T-helper 1 cell (primary cell): ENCODE results near the gene RPS6KC1.
A peak's percentile ranks its signal among the peaks of the same experiment; 100 is the strongest.

Experiments
- DNase-seq, 5 donors: peaks; one replicate each; pipeline ENCODE4 v3.0.0-alpha.2; 2012 to 2020

The RPS6KC1 gene

DNA sequence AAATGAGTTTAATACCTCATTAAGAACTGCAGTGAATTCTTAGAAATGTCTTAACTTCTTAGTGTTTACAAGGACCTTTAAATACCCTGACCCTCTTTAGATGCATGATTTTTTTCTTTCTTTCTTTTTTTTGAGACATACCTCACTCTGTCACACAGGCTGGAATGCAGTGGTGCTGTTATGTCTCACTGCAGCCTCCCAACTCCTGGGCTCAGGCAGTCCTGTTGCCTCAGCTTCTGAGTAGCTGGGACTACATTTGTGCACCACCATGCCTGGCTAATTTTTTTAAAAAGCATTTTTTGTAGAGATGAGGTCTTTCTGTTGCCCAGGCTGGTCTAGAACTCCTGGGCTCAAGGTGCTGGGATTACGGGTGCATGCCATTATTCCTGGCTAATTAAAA lies 191.8 kb downstream of the RPS6KC1 start:
- DNase-seq: no peak

GRCh38 chr1:213244664-213245091 lies 193.6 kb downstream of the RPS6KC1 start:
- DNase-seq: peak in 2 of 5 donors; percentile 2 to 25

DNA sequence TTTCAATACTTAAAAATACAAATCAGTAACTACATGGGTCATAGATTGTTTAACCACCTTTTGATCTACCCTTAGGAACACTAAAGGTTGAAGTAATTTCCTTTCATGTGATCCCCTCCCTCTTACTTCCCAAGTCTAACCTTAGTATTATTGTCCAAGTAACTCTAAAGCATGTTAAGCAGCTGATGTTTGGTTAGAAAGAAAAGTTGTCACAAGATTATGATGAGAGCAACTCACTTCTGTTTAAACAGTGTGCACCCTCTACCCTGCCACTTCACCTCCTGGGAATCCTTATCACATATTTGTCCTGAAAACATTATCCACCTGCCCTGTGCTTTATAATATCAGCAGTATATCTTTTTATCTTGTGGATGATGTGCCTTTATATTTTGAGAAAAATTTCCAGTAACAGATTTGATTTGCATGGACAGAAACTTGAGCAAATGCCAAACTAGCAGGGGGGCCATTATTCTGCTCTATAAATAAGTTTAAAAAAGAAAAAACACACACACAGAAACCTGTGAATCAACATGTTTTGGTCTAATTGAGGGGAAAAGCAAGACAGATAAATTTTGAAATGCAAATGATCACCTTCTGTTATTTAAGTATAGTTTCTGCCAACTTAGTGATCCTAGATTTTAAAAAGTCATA lies 194.3 kb downstream of the RPS6KC1 start:
- DNase-seq: no peak

DNA sequence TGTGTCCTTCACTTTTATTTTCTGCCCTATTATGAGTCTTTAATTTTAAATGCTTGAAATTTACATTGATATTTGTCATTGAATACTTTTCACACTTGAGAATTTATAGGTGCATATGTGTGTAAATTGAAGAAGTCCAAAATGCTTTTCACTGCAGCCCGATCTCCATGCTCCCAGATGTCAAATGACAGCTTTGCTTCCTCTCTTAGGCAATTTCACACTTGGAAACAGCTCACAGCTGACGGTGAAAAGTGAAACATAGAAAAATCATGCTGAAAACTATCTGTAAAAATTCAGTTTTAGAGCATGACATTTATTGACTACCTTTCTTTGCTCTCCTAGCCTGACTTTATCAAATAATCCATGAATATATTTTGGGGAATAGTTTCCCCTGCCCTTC lies 196.0 kb downstream of the RPS6KC1 start:
- DNase-seq: no peak

GRCh38 chr1:213249395-213249794 lies 198.4 kb downstream of the RPS6KC1 start:
- DNase-seq: no peak

- no peak for DNase-seq
These were observed 199.0 kb downstream of the RPS6KC1 start for GRCh38 chr1:213250041-213250440.

DNA sequence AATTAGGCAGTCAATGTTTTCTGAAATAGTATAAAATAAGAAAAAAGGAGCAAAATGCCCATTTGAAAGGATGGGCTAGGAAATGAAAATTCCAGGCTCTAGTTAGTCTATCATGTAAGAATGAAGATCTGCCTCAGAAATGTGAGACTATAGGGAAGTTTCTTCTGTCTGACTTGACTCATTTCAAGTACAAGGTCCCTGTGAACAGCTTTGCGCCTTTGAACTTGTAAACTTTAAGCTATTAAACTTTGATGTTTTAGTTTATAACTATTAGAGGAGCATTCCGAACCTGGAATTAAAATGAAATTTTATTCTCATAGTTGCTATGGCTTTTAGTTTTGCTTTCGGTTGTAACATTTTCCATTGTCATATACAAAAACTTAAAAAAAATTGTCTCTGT lies 199.4 kb downstream of the RPS6KC1 start:
- DNase-seq: no peak

GRCh38 chr1:213251972-213252371 lies 200.9 kb downstream of the RPS6KC1 start:
- no peak for DNase-seq

DNA sequence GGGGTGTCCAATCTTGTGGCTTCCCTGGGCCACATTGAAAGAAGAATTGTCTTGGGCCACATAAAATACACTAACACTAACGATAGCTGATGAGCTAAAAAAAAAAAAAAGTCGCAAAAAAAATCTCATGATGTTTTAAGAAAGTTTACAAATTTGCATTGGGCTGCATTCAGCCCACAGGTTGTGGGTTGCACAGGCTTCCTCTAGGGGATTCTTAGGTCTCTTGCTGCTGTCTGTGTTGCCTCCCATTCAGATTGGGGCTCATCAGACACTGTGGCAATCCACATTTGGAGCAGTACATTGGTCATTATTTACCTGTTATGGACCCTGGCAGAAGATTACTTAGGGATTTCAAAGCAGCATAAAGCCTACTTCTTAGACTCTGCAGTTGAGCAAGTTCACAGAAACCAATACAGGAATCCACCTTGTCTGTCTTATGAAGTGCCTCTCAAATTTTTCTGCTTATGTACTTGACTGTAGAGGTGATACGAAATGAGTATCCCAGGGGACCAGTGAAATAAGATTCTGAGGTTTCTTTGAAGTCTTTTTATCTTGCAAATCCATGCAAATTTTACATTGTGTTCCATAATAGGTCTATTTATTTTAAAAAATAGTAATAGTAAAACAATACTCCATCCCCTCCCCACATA lies 205.5 kb downstream of the RPS6KC1 start:
- DNase-seq: no peak

DNA sequence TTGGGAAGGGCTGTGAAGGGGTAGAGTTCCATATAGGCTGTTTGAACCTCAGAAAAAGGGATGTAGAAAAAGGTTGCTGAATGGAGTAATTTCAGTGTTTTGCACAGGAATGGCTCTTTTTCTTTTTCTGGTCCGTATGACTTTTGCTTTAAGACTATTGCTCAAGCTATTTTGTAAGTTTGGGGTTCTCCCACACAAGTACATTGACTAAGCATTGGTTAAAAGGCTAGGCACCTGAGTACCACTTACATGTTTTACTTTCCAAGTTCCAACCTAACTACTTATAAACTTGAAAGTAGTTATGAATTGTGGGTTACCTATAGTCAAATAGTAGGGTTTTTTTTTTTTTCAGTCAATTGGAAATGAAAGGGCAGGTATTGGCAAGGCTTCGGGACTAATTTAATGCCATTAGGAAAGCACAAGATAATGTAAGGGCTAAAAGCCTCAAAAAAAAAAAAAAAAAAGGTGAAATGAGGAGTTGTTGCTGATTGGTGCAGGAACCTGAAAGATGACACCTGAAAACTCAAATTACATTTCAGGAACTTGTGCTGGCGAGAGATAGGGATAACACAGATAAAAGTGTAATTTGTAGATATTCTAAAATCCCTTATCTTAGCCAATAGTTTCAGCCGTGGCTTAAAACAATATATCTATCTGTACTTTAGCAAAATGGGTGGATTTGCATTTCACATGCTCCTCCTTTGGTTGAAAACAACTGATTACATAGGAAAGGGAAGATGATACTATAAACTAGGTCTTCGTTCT lies 209.5 kb downstream of the RPS6KC1 start:
- DNase-seq: no peak

DNA sequence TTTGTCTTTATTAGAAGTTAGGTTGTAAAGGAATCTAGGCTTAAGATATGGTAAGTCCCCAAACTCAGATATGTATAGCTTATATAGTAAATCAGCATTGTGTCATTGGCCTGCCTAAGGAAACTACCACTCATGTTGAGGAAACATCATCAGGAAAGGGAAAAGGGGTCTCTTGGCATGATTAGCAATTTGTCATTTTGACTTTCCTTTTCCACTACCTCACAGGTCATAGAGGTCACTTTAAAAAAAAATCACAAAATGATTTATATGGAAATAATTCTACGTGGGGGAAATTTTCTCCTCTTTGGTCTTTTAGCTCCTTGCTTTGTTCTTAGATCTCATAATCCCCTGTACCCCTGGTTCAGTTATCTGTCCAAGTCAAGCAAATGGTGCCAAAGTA lies 213.5 kb downstream of the RPS6KC1 start:
- no peak for DNase-seq

GRCh38 chr1:213266983-213267772 lies 216.1 kb downstream of the RPS6KC1 start:
- no peak for DNase-seq

GRCh38 chr1:213268221-213268620 lies 217.2 kb downstream of the RPS6KC1 start:
- DNase-seq: no peak

GRCh38 chr1:213269829-213270228 lies 218.8 kb downstream of the RPS6KC1 start:
- no peak for DNase-seq

- no peak for DNase-seq
These were observed 222.5 kb downstream of the RPS6KC1 start for GRCh38 chr1:213273546-213273945.

- DNase-seq: no peak
These were observed 223.1 kb downstream of the RPS6KC1 start for GRCh38 chr1:213274140-213274539.

DNA sequence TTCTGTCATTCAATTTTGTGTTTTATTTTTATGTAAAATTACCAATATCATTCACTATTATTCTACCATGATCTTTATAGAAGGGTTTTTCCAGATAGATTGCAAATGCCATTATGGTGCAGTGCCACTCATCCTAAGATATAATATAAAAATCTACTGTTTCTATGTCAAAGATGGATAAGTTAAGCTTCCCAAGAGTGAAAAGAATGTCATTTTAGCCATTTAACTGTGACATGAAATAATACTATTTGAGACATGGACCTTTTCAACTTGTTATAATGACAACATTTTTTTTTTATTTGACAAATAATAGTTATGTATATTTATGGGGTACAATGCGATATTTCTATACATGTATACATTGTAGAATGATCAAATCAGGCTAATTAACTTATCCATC lies 224.3 kb downstream of the RPS6KC1 start:
- DNase-seq: no peak

DNA sequence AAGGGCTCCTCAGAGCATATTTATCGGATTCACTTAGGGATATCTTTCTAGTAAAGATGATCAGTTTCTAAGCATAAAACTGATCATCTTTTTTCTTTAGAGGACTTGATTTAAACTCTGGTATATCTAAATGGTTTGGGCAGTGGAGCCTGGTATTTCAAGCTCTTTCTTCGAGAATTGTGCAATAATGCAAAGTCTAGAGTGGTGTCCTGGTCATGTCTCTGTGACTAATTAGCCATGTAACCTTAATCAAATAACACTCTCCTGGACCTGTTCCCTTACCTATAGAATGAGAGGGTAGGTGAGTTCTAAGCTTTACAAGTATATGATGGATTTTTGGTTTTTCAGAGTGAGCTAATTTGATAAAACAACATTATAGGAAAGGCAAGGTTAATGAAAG lies 225.2 kb downstream of the RPS6KC1 start:
- DNase-seq: no peak

GRCh38 chr1:213277036-213277435 lies 226.0 kb downstream of the RPS6KC1 start:
- no peak for DNase-seq

DNA sequence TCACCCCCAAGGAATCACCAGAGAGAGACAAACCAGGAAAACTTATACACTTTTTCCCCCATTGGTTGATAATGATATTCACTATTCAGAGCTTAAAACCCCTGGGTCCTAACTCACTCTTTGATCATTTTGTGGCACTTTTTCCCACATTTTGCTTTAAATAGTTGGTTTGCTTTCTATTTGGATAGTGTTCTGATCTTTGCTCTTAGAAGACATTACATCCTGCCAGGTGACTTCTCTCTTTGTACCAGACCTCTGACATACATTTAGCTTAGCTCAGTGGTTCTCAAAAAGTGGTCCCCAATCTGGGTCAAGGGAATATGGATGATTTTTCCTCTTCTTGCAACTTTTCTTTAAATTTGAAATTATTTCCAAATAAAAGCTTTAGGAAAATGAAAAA lies 228.4 kb downstream of the RPS6KC1 start:
- no peak for DNase-seq

DNA sequence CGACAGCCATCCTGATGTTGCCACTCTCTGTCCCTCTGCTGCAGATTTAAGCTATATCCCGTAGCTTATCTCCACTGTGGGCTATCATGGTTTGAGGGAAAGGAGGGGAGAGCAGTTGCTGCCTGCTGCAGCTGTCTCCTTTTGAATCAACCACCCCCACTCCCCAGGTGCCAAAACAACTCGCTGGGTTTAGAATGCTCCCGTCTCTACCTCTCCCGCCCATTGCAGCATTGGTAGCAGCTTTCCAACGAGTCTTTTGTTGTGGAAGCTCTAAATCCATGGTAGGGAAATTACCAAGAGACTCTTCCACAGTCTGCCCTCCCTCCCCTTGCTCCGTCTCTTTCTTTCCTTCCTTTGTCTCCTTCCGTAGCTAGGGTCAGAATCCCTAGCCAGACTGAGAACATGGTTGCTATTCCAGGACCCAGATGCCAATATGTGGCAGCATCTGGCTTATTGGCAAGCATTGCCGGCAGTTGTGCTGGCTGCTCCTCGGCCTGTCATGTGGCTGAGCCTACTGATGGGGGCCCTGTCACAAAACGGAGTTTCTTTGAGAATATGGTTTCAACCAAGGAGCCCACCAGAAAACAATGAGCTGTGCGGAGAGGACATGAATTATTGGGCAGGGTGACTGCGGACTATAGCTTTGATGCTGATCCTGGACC lies 230.7 kb downstream of the RPS6KC1 start:
- no peak for DNase-seq

DNA sequence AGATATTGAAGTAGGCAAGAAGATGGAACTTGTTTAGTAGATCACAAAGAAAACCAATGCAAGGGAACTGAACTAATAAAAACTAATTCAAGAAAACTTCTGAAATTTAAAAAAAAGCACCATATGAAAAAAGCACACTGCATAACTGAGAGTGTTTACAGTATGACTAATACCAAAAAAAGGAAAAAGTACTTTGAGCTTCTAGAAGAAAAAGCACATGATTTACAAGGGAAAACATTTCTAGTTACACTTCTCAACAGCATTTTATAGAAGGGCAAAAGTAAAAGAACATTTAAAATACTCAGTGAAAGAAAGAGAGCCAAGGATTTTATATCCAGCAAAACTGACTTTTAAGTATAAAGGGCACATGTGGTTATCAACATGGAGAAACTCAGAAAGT lies 233.6 kb downstream of the RPS6KC1 start:
- DNase-seq: no peak

DNA sequence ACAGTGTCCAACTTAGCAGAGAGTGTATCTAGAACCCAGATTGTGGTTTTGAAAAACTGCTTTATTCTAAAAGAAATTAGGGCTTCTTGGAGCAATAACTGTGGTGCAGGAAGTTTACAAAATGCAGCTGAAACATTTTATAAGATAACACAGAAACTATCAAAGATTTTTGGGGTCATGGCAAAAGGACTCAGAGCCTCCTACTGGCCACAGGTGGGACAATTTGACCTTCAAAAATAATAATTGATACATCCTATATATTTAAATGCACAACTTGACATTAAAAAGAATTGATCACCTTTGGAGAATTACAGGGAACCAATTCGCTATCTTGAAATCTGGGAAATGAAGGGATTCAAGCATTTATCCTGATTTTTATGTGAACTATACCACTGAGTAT lies 235.2 kb downstream of the RPS6KC1 start:
- DNase-seq: no peak
